Right lobe of liver (tissue), 6 donors: ENCODE results near the gene DCDC2C. TPM values are rescaled to one million over a fixed set of nuclear protein-coding genes. Genes with fewer than 3 reads are reported as not detected.

Experiments
- ATAC-seq, 4 donors: fragments of 200-7000 bp; cut with Tn5 transposase; one replicate each; pipeline ENCODE4 v1.9.1; 2020; ENCODE audit warnings: mild to moderate bottlenecking in 4 of 4, moderate library complexity in 4 of 4
- DNase-seq, 3 donors: peaks; one replicate each; pipeline ENCODE4 v3.0.0-alpha.2; 2020
- H3K27ac ChIP-seq, 3 donors: fragments of 200-600 bp; one replicate each; pipeline ENCODE4 v1.8.0; 2022
- H3K27me3 ChIP-seq, 2 donors: fragments of 200-600 bp; one replicate each; pipeline ENCODE4 v1.8.0; 2022
- H3K36me3 ChIP-seq, 4 donors: fragments of 200-600 bp; sonication (generic) in 1 of 4; one replicate each; pipeline versions ENCODE4 v1.5.1 to v1.8.0; 2017 to 2022; ENCODE audit warnings: control low read depth in 1 of 4
- H3K4me1 ChIP-seq, 4 donors: fragments of 200-600 bp; sonication (generic) in 1 of 4; one replicate each; pipeline versions ENCODE4 v1.5.1 to v1.8.0; 2017 to 2022; ENCODE audit warnings: control low read depth in 1 of 4
- H3K4me3 ChIP-seq, 3 donors: fragments of 200-600 bp; one replicate each; pipeline ENCODE4 v1.8.0; 2022
- H3K9me3 ChIP-seq, 4 donors: fragments of 200-600 bp; sonication (generic) in 1 of 4; one replicate each; pipeline versions ENCODE4 v1.5.1 to v1.8.0; 2017 to 2022; ENCODE audit warnings: control low read depth in 1 of 4
- CTCF ChIP-seq, 4 donors: fragments of 200-600 bp in 3 of 4; fragments of 450-650 bp in 1 of 4; IDR thresholded peaks; one replicate each; pipeline versions ENCODE4 v1.5.1 to v1.8.0; 2016 to 2022; ENCODE audit warnings: antibody characterized with exemption in 4 of 4, mild to moderate bottlenecking in 2 of 4
- POLR2A ChIP-seq: fragments of 450-650 bp; IDR thresholded peaks from one replicate; pipeline ENCODE4 v1.6.1; 2017; ENCODE audit warnings: antibody characterized with exemption, mild to moderate bottlenecking
- WGBS: methylation state at CpG from one replicate; pipeline ENCODE4 v1.1.6; 2018; ENCODE audit warnings: low coverage, low lambda C conversion rate; ENCODE audit not compliant: insufficient coverage; ENCODE audit errors: missing lambda C conversion rate; 5-methylcytosine and 5-hydroxymethylcytosine counted together
- intact Hi-C, 2 donors: fragments of 100-400 bp; cut with DNase I; formaldehyde crosslinking; loops; one replicate each; pipeline versions ENCODE4 v1.11.2 to v1.14.1; 2022
- total RNA-seq, 6 experiments: library from RNA; depleted of rRNA in 2 of 6; stranded (reverse); fragments of >200 nt in 2 of 6; fragmentation: NEBNext Ultra II Directional in 3 of 6; extraction: Animal tissue kit (Norgen Biotek cat#: 25700) in 3 of 6; gene quantifications; one replicate each; pipeline versions ENCODE4 v1.1.0 to v1.2.4, GENCODE V29; 2016 to 2023
- donor health status: DM: no; HTN: yes; CAD: no.
- donor health status: DM: no; HTN: no; CAD: no.
- donor health status: DM: no; HTN: no; CAD: no.
- donor health status: DM: no; HTN: yes; CAD: no.
- donor health status: DM: no; HTN: yes; CAD: no.

Gene DCDC2C
- total RNA-seq, 6 experiments from 2014 or later: not detected

DNA sequence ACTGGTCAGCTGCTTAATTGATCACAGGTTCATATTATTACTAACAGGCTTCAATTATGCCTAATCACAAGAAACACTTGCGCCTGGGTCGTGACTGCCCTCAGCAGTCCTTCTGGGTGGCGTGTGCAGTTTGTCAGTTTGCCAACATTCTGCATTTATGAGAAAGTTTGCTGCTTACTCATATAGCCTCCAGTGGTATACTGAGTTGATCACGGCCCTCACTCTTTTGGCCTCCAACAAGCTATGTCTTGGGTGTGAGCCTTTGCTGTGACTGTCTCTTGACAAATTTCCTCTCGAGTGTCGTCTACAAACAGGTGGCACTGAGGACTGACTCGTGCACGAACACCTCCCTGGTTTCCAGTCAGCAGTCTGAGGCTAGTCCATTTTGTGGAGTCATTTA lies 27.3 kb downstream of the DCDC2C start:
- 62% methylated on average over 5 of the region's 8 CpGs for WGBS
- DNase-seq (no peak), ATAC-seq (no peak)

GRCh38 chr2:3731829-3732228 lies 28.5 kb downstream of the DCDC2C start:
- WGBS: 86% methylated on average over 7 of the region's 7 CpGs
- H3K36me3 ChIP-seq: no peaks in the 10 kb centered on the region
- no peak for TF ChIP-seq POLR2A
- no peak for TF ChIP-seq CTCF (IDR thresholded peaks at IDR 0.05)
- H3K4me3 ChIP-seq: no peak overlapping the region
- intact Hi-C loops: no loop called here
- no peak overlapping the region for H3K27ac ChIP-seq
- H3K27me3 ChIP-seq: no peaks in the 10 kb centered on the region
- no peaks in the 10 kb centered on the region for H3K9me3 ChIP-seq
- DNase-seq (no peak), ATAC-seq (no peak)
- H3K4me1 ChIP-seq: peaks cover 0 to 4% (median 0%) of the 10 kb centered on the region in 4 donors

More for the DNA sequence above, 27.3 kb downstream of the DCDC2C start:
- Histone ChIP-seq H3K4me3 (no peak overlapping the region), H3K4me1 (peaks cover 0 to 4% (median 0%) of the 10 kb centered on the region in 4 donors), H3K27ac (no peak overlapping the region), H3K27me3 (no peaks in the 10 kb centered on the region), H3K9me3 (no peaks in the 10 kb centered on the region), H3K36me3 (no peaks in the 10 kb centered on the region)
- intact Hi-C loops: no loop called here
- TF ChIP-seq POLR2A (no peak), CTCF (IDR thresholded peaks at IDR 0.05) (no peak)

GRCh38 chr2:3736112-3736511 lies 32.7 kb downstream of the DCDC2C start:
- 55% methylated on average over 5 of the region's 7 CpGs for WGBS
- Histone ChIP-seq H3K9me3 (no peaks in the 10 kb centered on the region), H3K27ac (no peak overlapping the region), H3K36me3 (no peaks in the 10 kb centered on the region), H3K4me1 (no peaks in the 10 kb centered on the region), H3K4me3 (no peak overlapping the region), H3K27me3 (no peaks in the 10 kb centered on the region)
- TF ChIP-seq POLR2A (no peak), CTCF (IDR thresholded peaks at IDR 0.05) (no peak)
- intact Hi-C loops: no loop called here
- DNase-seq (no peak), ATAC-seq (no peak)

- WGBS: 20% methylated on average over 8 of the region's 9 CpGs
- H3K36me3 ChIP-seq: no peaks in the 10 kb centered on the region
- DNase-seq (no peak), ATAC-seq (no peak)
- no peak overlapping the region for H3K4me3 ChIP-seq
- H3K4me1 ChIP-seq: no peaks in the 10 kb centered on the region
- no peaks in the 10 kb centered on the region for H3K27me3 ChIP-seq
- no peak overlapping the region for H3K27ac ChIP-seq
- no peaks in the 10 kb centered on the region for H3K9me3 ChIP-seq
- TF ChIP-seq POLR2A (no peak), CTCF (IDR thresholded peaks at IDR 0.05) (no peak)
- intact Hi-C loops: no loop called here
Observed at GRCh38 chr2:3737128-3737527, 33.8 kb downstream of the DCDC2C start.

- Histone ChIP-seq H3K9me3 (no peaks in the 10 kb centered on the region), H3K4me1 (no peaks in the 10 kb centered on the region), H3K36me3 (no peaks in the 10 kb centered on the region), H3K27ac (no peak overlapping the region), H3K4me3 (no peak overlapping the region), H3K27me3 (no peaks in the 10 kb centered on the region)
- peak in 2 of 4 donors; percentile 51 to 52 for ATAC-seq
- no peak for DNase-seq
- intact Hi-C loops: no loop called here
- TF ChIP-seq CTCF (IDR thresholded peaks at IDR 0.05): peak in 2 of 4 donors; percentile 13 to 18
- TF ChIP-seq POLR2A: no peak
- WGBS: 13% methylated on average over 3 of the region's 3 CpGs
Observed at GRCh38 chr2:3738454-3738853, 35.1 kb downstream of the DCDC2C start.
